GM19025 (cell line): Measurements from ENCODE around the gene ZDHHC24.
"Not testable (repeated sequence)": the region's sequence is repeated elsewhere in the genome, so short reads cannot be mapped to it uniquely, and the experiment has no call there.

Experiments used
- ATAC-seq: cut with Tn5 transposase; IDR thresholded peaks from one replicate; pipeline ENCODE4 v1.9.1; 2021; ENCODE audit warnings: mild to moderate bottlenecking, low read depth, moderate library complexity; ENCODE audit not compliant: unreplicated experiment

ZDHHC24 gene, protein sequence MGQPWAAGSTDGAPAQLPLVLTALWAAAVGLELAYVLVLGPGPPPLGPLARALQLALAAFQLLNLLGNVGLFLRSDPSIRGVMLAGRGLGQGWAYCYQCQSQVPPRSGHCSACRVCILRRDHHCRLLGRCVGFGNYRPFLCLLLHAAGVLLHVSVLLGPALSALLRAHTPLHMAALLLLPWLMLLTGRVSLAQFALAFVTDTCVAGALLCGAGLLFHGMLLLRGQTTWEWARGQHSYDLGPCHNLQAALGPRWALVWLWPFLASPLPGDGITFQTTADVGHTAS

GRCh38 chr11:66545701-66546367, at the start of gene ZDHHC24:
TSS of gene ZDHHC24 (minus strand) at chr11:66546048. CDS start at chr11:66546003, 45 bp downstream.
- peak; percentile 89 for ATAC-seq

DNA sequence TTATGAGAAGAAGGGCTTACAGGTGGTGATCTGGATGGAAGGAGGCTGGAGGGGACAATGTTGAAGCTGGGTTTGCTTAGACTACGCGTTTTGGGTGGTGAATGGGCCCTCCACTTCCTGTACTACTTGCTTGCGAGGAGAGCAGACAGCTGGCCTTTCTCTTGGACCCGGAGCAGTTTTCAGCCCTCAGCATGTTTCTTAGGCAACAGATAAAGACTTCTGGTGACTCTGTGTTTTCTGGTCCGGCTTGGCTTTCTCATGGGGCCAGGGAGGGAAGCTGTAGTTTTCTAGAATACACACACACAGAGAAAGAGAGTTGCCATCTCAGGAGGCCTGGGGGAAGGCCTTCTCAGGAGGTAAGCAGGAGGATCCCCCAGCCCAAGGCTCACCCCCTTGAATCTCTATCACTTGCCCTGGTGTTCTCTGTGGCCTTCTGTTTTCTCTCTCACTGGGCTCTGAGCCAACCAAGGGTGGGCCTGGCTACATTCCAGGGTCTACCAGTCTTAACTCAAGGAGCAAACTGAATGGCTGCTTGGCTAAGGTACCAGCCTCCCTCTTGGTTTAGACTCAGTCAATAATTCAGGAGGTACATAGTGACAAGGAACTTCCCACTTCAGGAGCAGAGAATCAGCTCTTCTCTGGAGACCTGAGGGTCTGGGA, 49.5 kb upstream of the ZDHHC24 start:
- no peak for ATAC-seq

- no peak for ATAC-seq
Observed at GRCh38 chr11:66593650-66594049, 47.8 kb upstream of the ZDHHC24 start.

DNA sequence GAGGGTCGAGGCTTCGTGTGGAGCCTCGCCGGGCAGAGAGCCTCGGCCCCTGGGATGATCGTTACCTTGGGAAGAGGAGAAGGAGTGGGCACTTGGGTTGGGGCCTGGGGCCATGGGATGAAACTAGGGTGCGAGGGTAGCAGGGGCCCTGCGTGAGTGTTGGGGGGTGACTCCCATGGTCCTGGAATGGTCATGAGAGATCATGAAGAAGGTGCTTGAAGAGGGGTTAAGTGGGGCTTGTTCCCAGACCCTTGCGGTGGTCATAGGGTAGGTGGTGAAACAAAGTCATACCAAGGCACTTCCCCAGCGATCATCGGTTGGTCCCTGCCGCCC, 47.4 kb upstream of the ZDHHC24 start:
- no peak for ATAC-seq

GRCh38 chr11:66592457-66593302, 46.8 kb upstream of the ZDHHC24 start, which contains the start of the genes CCDC87 and CCS:
TSS of gene CCDC87 (minus strand) at chr11:66593063. CDS start at chr11:66593015, 48 bp downstream.
TSS of gene CCS (plus strand) at chr11:66593185. CDS start at chr11:66593262, 77 bp downstream.
- peak; percentile 94 for ATAC-seq

DNA sequence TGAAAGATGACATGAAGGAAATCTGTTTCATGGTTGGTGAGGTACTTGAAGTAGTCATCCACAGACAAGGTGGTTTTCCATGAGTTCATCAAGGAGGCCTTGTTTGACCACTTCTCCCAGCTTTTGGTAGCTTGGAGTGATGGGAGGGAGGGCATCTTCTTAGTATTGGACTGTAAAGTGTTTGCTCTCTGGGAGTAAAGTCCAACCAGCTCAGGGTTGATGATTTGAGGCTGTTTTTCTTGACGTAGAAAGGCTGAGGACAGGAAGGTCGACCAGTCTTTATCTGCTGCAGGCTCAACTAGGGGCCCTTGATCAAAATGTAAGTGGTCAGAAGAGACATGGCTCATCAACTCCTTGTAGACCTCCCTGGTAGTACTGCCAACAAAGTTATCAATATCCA, 45.3 kb upstream of the ZDHHC24 start:
- ATAC-seq: no peak

- no peak for ATAC-seq
Observed at GRCh38 chr11:66589996-66590675, 44.3 kb upstream of the ZDHHC24 start.

DNA sequence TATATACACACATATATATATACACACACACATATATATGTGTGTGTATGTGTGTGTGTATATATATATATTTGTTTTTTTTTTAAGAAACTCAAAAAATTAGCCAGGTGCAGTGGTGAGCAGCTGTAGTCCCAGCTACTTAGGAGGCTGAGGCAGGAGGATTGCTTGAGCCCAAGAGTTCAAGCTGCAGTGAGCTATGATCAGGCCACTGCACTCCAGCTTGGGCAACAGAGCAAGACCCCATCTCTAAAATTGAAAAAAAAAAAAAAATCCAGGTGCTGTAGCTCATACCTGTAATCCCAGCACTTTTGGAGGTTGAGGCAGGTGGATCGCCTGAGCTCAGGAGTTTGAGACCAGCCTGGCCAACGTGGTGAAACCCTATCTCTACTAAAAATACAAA, 43.5 kb upstream of the ZDHHC24 start:
- ATAC-seq: not testable (repeated sequence)

- no peak for ATAC-seq
Observed at GRCh38 chr11:66586136-66586535, 40.3 kb upstream of the ZDHHC24 start.

DNA sequence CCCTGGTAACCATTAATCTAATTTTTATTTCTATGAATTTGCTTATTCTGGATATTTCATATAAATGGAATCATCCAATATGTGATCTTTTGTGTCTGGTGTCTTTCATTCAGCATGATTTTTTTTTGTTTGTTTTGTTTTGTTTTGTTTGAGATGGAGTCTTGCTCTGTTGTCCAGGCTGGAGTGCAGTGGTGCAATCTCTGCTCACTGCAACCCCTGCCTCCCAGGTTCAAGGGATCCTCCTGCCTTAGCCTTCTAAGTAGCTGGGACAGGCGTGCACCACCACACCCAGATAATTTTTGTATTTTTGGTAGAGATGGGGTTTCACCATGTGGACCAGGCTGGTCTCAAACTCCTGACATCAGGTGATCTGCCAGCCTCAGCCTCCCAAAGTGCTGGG, 39.6 kb upstream of the ZDHHC24 start:
- ATAC-seq: not testable (repeated sequence)

DNA sequence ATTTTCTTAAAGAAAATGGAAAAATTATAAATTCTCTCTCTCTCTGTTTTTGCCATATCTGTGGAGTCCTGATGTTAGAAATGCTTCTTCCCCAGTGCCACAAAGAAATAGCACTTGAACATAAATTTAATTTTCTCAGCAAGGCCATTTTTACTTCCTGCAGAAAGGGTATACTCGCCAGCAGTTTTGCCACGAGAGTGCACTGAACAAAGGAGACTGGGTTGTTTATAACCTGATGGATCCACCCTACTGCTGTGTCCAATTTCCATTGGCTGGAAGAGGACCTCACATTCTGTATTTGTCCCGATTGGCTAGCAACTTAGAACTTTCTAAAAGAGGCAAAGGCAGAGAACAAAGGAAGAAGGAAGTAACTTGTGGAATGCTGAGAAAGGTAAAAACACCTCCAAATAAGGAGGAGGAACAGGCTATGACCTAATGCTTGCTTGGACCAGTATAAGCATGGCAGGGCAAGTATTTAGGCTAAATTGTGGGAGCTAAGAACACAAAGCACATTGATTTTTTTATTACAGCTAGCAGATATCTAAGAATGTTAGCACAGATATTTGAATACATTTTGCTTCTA, 36.8 kb upstream of the ZDHHC24 start:
- not testable (repeated sequence) for ATAC-seq

- no peak for ATAC-seq
Observed at GRCh38 chr11:66581261-66581660, 35.4 kb upstream of the ZDHHC24 start.

DNA sequence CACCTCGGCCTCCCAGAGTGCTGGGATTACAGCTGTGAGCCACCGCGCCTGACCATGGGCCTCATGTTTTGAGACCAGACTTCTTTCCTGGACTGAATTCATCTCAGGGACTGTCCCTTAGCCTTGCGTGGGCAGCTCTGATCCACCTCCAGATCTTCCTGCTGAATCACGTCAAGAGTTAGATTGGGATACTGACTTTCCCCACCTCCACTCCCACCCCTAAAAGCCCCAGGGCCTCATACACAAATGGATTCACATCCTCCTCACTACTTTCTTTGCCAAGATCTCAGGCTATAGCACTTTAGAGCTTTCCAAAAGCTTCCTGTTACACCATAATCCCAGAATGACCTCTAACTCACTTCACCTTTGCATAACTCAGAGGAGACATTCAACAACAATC, 35.0 kb upstream of the ZDHHC24 start:
- no peak for ATAC-seq

GRCh38 chr11:66579017-66579606, 33.3 kb upstream of the ZDHHC24 start:
- ATAC-seq: no peak

- no peak for ATAC-seq
Observed at GRCh38 chr11:66570850-66571180, 25.0 kb upstream of the ZDHHC24 start.

- no peak for ATAC-seq
Observed at GRCh38 chr11:66570079-66570849, 24.4 kb upstream of the ZDHHC24 start.

DNA sequence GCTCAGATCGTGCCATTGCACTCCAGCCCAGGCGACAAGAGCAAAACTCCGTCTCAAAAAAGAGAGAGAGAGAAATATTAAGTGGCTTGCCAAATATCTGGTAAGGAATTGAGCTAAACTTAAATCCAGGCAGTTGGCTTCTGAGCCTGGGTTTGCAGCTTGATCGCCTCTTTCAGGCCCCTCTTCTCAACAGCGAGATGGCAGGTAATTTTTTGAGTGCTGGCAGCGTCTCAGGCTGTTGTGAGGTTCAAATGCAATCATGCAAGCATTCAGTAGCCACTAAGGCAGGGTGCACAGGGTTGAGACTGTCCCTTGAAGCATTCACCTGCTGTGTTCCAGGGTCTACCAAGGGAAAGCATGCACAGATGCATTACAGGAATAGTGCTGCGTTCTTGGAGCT, 23.2 kb upstream of the ZDHHC24 start:
- no peak for ATAC-seq

GRCh38 chr11:66568124-66568916, 22.5 kb upstream of the ZDHHC24 start, which contains the start of gene CTSF:
TSS of gene CTSF (minus strand) at chr11:66568606. CDS start at chr11:66568486, 120 bp downstream.
- ATAC-seq: no peak
